ENCODE results near the gene MLLT10. TPM values are rescaled to one million over a fixed set of nuclear protein-coding genes. Genes with fewer than 3 reads are reported as not detected.

MLLT10 gene
- total and polyA plus RNA-seq, 4 donors = 20.6 to 97.8 (median 35.7) TPM

- Histone ChIP-seq H3K27me3 (ENCODE audit: control insufficient read depth in 3 of 3, insufficient read depth in 3 of 3, low read length in 2 of 3) (no peaks in the 10 kb centered on the region), H3K9ac (ENCODE audit: insufficient read depth in 1 of 2, low read length in 2 of 2) (peak overlapping the region in 1 of 2 donors; percentile 67), H3K4me1 (ENCODE audit: control insufficient read depth in 5 of 5, insufficient read depth in 5 of 5, low read length in 5 of 5) (peaks cover 0 to 48% (median 11%) of the 10 kb centered on the region in 5 donors), H3K9me3 (ENCODE audit: control insufficient read depth in 4 of 4, insufficient read depth in 3 of 4, low read length in 3 of 4) (no peaks in the 10 kb centered on the region), H3K36me3 (ENCODE audit: control insufficient read depth in 4 of 4, insufficient read depth in 4 of 4, low read length in 4 of 4) (peaks cover 0 to 6% (median 2%) of the 10 kb centered on the region in 4 donors), H3K27ac (ENCODE audit: low read depth in 1 of 2, low read length in 1 of 2) (no peak overlapping the region), H3K4me3 (no peak overlapping the region)
- ATAC-seq (ENCODE audit: insufficient read depth, low FRiP score) (no peak), DNase-seq (peak in 2 of 3 donors; percentile 30 to 73)
- TF ChIP-seq CTCF (IDR thresholded peaks at IDR 0.05; ENCODE audit: control extremely low read depth, extremely low read depth) = no peak
- 64% methylated on average over 7 of the region's 7 CpGs for WGBS, 2 donors
These were observed 190.1 kb downstream of the MLLT10 start for GRCh38 chr10:21724020-21724589.

- Histone ChIP-seq H3K9ac (ENCODE audit: insufficient read depth in 1 of 2, low read length in 2 of 2) (peak overlapping the region in 1 of 2 donors; percentile 70), H3K27me3 (ENCODE audit: control insufficient read depth in 3 of 3, insufficient read depth in 3 of 3, low read length in 2 of 3) (no peaks in the 10 kb centered on the region), H3K4me3 (no peak overlapping the region), H3K27ac (ENCODE audit: low read depth in 1 of 2, low read length in 1 of 2) (no peak overlapping the region), H3K4me1 (ENCODE audit: control insufficient read depth in 5 of 5, insufficient read depth in 5 of 5, low read length in 5 of 5) (peaks cover 0 to 48% (median 11%) of the 10 kb centered on the region in 5 donors), H3K9me3 (ENCODE audit: control insufficient read depth in 4 of 4, insufficient read depth in 3 of 4, low read length in 3 of 4) (no peaks in the 10 kb centered on the region), H3K36me3 (ENCODE audit: control insufficient read depth in 4 of 4, insufficient read depth in 4 of 4, low read length in 4 of 4) (peaks cover 0 to 6% (median 2%) of the 10 kb centered on the region in 4 donors)
- ATAC-seq (ENCODE audit: insufficient read depth, low FRiP score) (peak; percentile 78), DNase-seq (peak; percentile 98 to 100 (median 100))
- TF ChIP-seq CTCF (IDR thresholded peaks at IDR 0.05; ENCODE audit: control extremely low read depth, extremely low read depth) = no peak
- 1 to 3% methylated on average over 4 of the region's 4 CpGs for WGBS, 2 donors
These were observed 190.8 kb downstream of the MLLT10 start for GRCh38 chr10:21724687-21725367.

- Histone ChIP-seq H3K27me3 (ENCODE audit: control insufficient read depth in 3 of 3, insufficient read depth in 3 of 3, low read length in 2 of 3) (no peaks in the 10 kb centered on the region), H3K27ac (ENCODE audit: low read depth in 1 of 2, low read length in 1 of 2) (no peak overlapping the region), H3K4me1 (ENCODE audit: control insufficient read depth in 5 of 5, insufficient read depth in 5 of 5, low read length in 5 of 5) (peaks cover 0 to 49% (median 11%) of the 10 kb centered on the region in 5 donors), H3K9me3 (ENCODE audit: control insufficient read depth in 4 of 4, insufficient read depth in 3 of 4, low read length in 3 of 4) (no peaks in the 10 kb centered on the region), H3K4me3 (no peak overlapping the region), H3K36me3 (ENCODE audit: control insufficient read depth in 4 of 4, insufficient read depth in 4 of 4, low read length in 4 of 4) (peaks cover 0 to 7% (median 5%) of the 10 kb centered on the region in 4 donors), H3K9ac (ENCODE audit: insufficient read depth in 1 of 2, low read length in 2 of 2) (no peak overlapping the region)
- no peak for TF ChIP-seq CTCF (IDR thresholded peaks at IDR 0.05; ENCODE audit: control extremely low read depth, extremely low read depth)
- DNase-seq (no peak), ATAC-seq (ENCODE audit: insufficient read depth, low FRiP score) (no peak)
- WGBS, 2 donors = 85 to 86% methylated on average over 3 of the region's 3 CpGs
These were observed 192.7 kb downstream of the MLLT10 start for GRCh38 chr10:21726601-21727225.

Data from lung (tissue), 12 donors.